Panc1 (cell line): ENCODE results near the gene PHF20. TPM values are rescaled to one million over a fixed set of nuclear protein-coding genes. Genes with fewer than 3 reads are reported as not detected.
"Not testable (repeated sequence)": the region's sequence is repeated elsewhere in the genome, so short reads cannot be mapped to it uniquely, and the experiment has no call there.

Source experiments
- ATAC-seq: fragments of 200-7000 bp; cut with Tn5 transposase; 2 replicates; pipeline ENCODE4 v1.9.1; 2020; ENCODE audit warnings: mild to moderate bottlenecking, moderate library complexity
- BruUV-seq: library from RNA; stranded (reverse); fragments of 400-500 nt; replicated peaks from 2 replicates; lab custom pipeline; 2021; lab: Mats Ljungman, UMichigan
- CTCF ChIA-PET: fragments of 300-600 bp; sonication (Branson Sonifier 250); formaldehyde crosslinking; loops from one replicate; lab custom pipeline; 2022; ENCODE audit warnings: antibody characterized with exemption; lab: Charles Lee
- POLR2A ChIA-PET: fragments of 300-600 bp; sonication (Branson Sonifier 250); formaldehyde crosslinking; loops from one replicate; lab custom pipeline; 2022; ENCODE audit warnings: antibody characterized with exemption; lab: Charles Lee
- DNase-seq: peaks from one replicate; pipeline ENCODE4 v3.0.0-alpha.2; 2010; ENCODE audit warnings: low read depth, low spot score
- H3K27ac ChIP-seq: 2 replicates; pipeline ENCODE4 v1.5.1; 2011; ENCODE audit warnings: mild to moderate bottlenecking, low read length, inconsistent platforms
- H3K27me3 ChIP-seq: fragments of 200-500 bp; sonication (Bioruptor generic); 2 replicates; pipeline ENCODE4 v1.6.0; 2014; ENCODE audit warnings: low read length, inconsistent platforms; ENCODE audit not compliant: control insufficient read depth, insufficient read depth
- H3K36me3 ChIP-seq: fragments of 200-500 bp; sonication (Bioruptor generic); 2 replicates; pipeline ENCODE4 v1.5.1; 2014; ENCODE audit warnings: inconsistent platforms, mild to moderate bottlenecking, low read length, moderate library complexity; ENCODE audit not compliant: control insufficient read depth, insufficient read depth
- H3K4me1 ChIP-seq: 2 replicates; pipeline ENCODE4 v1.5.1; 2011; ENCODE audit warnings: inconsistent platforms, mild to moderate bottlenecking, low read length, moderate library complexity; ENCODE audit not compliant: control insufficient read depth, insufficient read depth
- H3K4me3 ChIP-seq, 2 experiments: 2 replicates each; pipeline ENCODE4 v1.5.1; 2011 to 2012; ENCODE audit warnings: low read depth in 2 of 2, low read length in 2 of 2, mild to moderate bottlenecking in 2 of 2, inconsistent platforms in 1 of 2, moderate library complexity in 1 of 2
- H3K9me3 ChIP-seq: fragments of 200-500 bp; sonication (Bioruptor generic); 2 replicates; pipeline ENCODE4 v1.5.1; 2014; ENCODE audit warnings: low read depth, mild to moderate bottlenecking, inconsistent platforms, low read length, moderate library complexity; ENCODE audit not compliant: control insufficient read depth, insufficient read depth
- CTCF ChIP-seq: fragments of 450-650 bp; IDR thresholded peaks from 2 replicates; pipeline ENCODE4 v1.5.1; 2017; ENCODE audit warnings: mild to moderate bottlenecking
- POLR2AphosphoS5 ChIP-seq: IDR thresholded peaks from 2 replicates; pipeline ENCODE4 v1.6.1; 2012; ENCODE audit warnings: mild to moderate bottlenecking, low read depth, low read length, moderate library complexity
- REST ChIP-seq, 2 experiments: IDR thresholded peaks; 2 replicates each; pipeline ENCODE4 v1.6.1; 2011 to 2012; ENCODE audit warnings: low read depth in 2 of 2, control low read depth in 1 of 2, low read length in 1 of 2, mild to moderate bottlenecking in 1 of 2, moderate library complexity in 1 of 2; ENCODE audit not compliant: insufficient read depth in 1 of 2
- SIN3A ChIP-seq: IDR thresholded peaks from 2 replicates; pipeline ENCODE4 v1.6.1; 2012; ENCODE audit warnings: low read depth, mild to moderate bottlenecking, low read length, moderate library complexity, borderline replicate concordance; ENCODE audit not compliant: insufficient read depth
- TCF7L2 ChIP-seq: IDR thresholded peaks from 2 replicates; pipeline ENCODE4 v1.6.1; 2011; ENCODE audit warnings: mild to moderate bottlenecking, low read depth, low read length, inconsistent platforms
- in situ Hi-C: cut with HindIII; loops from 2 replicates; pipeline ENCODE4 v1.10.0; 2016; ENCODE audit warnings: low sequenced_read_pairs, low pct_unique_long_range_greater_than_20kb
- intact Hi-C: fragments of 100-400 bp; cut with micrococcal nuclease; formaldehyde crosslinking; loops from one replicate; pipeline ENCODE4 v1.10.0; 2022; ENCODE audit not compliant: unreplicated experiment
- total RNA-seq: library from RNA; stranded (reverse); gene quantifications from one replicate; pipeline ENCODE4 v1.2.1, GENCODE V29; 2021; ENCODE audit not compliant: unreplicated experiment

PHF20 gene
- total RNA-seq, 1 experiment from 2014 or later = 51.5 TPM

- TF ChIP-seq TCF7L2 (no peak), POLR2AphosphoS5 (no peak), SIN3A (no peak), CTCF (no peak), REST (IDR thresholded peaks at IDR 0.05; ENCODE audit: insufficient read depth in 1 of 2, low read depth in 2 of 2, low read length in 1 of 2) (no peak)
- in situ Hi-C loops (no loop called here), intact Hi-C loops (no loop called here)
- H3K9me3 ChIP-seq = no peaks in the 10 kb centered on the region
- H3K4me3 ChIP-seq = no peak overlapping the region
- H3K36me3 ChIP-seq = no peaks in the 10 kb centered on the region
- BruUV-seq = no TSS peak
- H3K4me1 ChIP-seq = no peaks in the 10 kb centered on the region
- ATAC-seq (no peak), DNase-seq (no peak)
- ChIA-PET POLR2A (no interaction called here), CTCF (no interaction called here)
- no peak overlapping the region for H3K27ac ChIP-seq
- no peaks in the 10 kb centered on the region for H3K27me3 ChIP-seq
These were observed 121.1 kb downstream of the PHF20 start for GRCh38 chr20:35892871-35893270.

GRCh38 chr20:35893942-35894341 is 122.1 kb downstream of the PHF20 start:
- TF ChIP-seq TCF7L2 (no peak), REST (IDR thresholded peaks at IDR 0.05; ENCODE audit: insufficient read depth in 1 of 2, low read depth in 2 of 2, low read length in 1 of 2) (no peak), SIN3A (no peak), POLR2AphosphoS5 (no peak), CTCF (no peak)
- no peaks in the 10 kb centered on the region for H3K27me3 ChIP-seq
- CTCF ChIA-PET = no interaction called here
- H3K36me3 ChIP-seq = no peaks in the 10 kb centered on the region
- DNase-seq (no peak), ATAC-seq (no peak)
- intact Hi-C loops (no loop called here), in situ Hi-C loops (no loop called here)
- no TSS peak for BruUV-seq
- H3K4me3 ChIP-seq = no peak overlapping the region
- POLR2A ChIA-PET = interaction anchor here (0.7 kb wide), 1 partner anchor 126 kb away, joined by 4 read pairs; no protein-coding TSS in a partner anchor
- H3K4me1 ChIP-seq = no peaks in the 10 kb centered on the region
- no peaks in the 10 kb centered on the region for H3K9me3 ChIP-seq
- no peak overlapping the region for H3K27ac ChIP-seq

- H3K4me1 ChIP-seq, POLR2A ChIA-PET, H3K27ac ChIP-seq, H3K9me3 ChIP-seq, DNase-seq, ATAC-seq, H3K36me3 ChIP-seq, in situ Hi-C loops, CTCF ChIA-PET, H3K27me3 ChIP-seq, BruUV-seq, H3K4me3 ChIP-seq, intact Hi-C loops: not testable (repeated sequence)
These were observed 123.7 kb downstream of the PHF20 start for GRCh38 chr20:35895516-35895915.
